NT2/D1 (cell line): Measurements from ENCODE around the gene CLIC6.

ENCODE experiments used
- SUZ12 ChIP-seq: IDR thresholded peaks from 2 replicates; pipeline ENCODE4 v1.6.1; 2011; ENCODE audit not compliant: insufficient read length, insufficient read depth; ENCODE audit errors: extremely low read depth
- YY1 ChIP-seq: IDR thresholded peaks from 2 replicates; pipeline ENCODE4 v1.6.1; 2011; ENCODE audit not compliant: insufficient read length, insufficient read depth

GRCh38 chr21:34732388-34732821 lies 63.6 kb downstream of the CLIC6 start:
- TF ChIP-seq YY1, result no peak
- TF ChIP-seq SUZ12, result no peak
